ENCODE data around the gene LILRB3.
"Not testable (repeated sequence)": the region's sequence is repeated elsewhere in the genome, so short reads cannot be mapped to it uniquely, and the experiment has no call there.

LILRB3 gene

GRCh38 chr19:54222474-54223276 lies at the start of gene LILRB3:
Gene LILRB3 (minus strand): TSS chr19:54223007. CDS start chr19:54222976, 31 bp downstream.
- DNase-seq: not testable (repeated sequence)

- not testable (repeated sequence) for DNase-seq
Observed at GRCh38 chr19:54272181-54272580, 49.4 kb upstream of the LILRB3 start.

- DNase-seq: not testable (repeated sequence)
Observed at GRCh38 chr19:54271587-54271986, 48.8 kb upstream of the LILRB3 start.

GRCh38 chr19:54271106-54271505 lies 48.3 kb upstream of the LILRB3 start:
- DNase-seq: no peak

GRCh38 chr19:54268936-54269335 lies 46.1 kb upstream of the LILRB3 start:
- DNase-seq: no peak

GRCh38 chr19:54266133-54266532 lies 43.3 kb upstream of the LILRB3 start:
- DNase-seq: no peak

GRCh38 chr19:54262470-54262869 lies 39.7 kb upstream of the LILRB3 start:
- DNase-seq: no peak

- no peak for DNase-seq
Observed at GRCh38 chr19:54262066-54262465, 39.3 kb upstream of the LILRB3 start.

GRCh38 chr19:54257116-54257480 lies 34.3 kb upstream of the LILRB3 start, which contains the start of gene LILRB5:
Gene LILRB5 (minus strand): TSS chr19:54257273. CDS start chr19:54257193, 80 bp downstream.
- no peak for DNase-seq

GRCh38 chr19:54256250-54257115 lies 33.7 kb upstream of the LILRB3 start:
- no peak for DNase-seq

GRCh38 chr19:54255105-54255775 lies 32.4 kb upstream of the LILRB3 start:
- DNase-seq: no peak

- no peak for DNase-seq
Observed at GRCh38 chr19:54254195-54254906, 31.5 kb upstream of the LILRB3 start.

GRCh38 chr19:54253331-54254194 lies 30.8 kb upstream of the LILRB3 start:
- DNase-seq: no peak

GRCh38 chr19:54252845-54253244 lies 30.0 kb upstream of the LILRB3 start:
- no peak for DNase-seq

GRCh38 chr19:54252243-54252642 lies 29.4 kb upstream of the LILRB3 start:
- no peak for DNase-seq

- DNase-seq: no peak
Observed at GRCh38 chr19:54248016-54248601, 25.3 kb upstream of the LILRB3 start.

GRCh38 chr19:54247106-54247930 lies 24.5 kb upstream of the LILRB3 start:
- DNase-seq: no peak

GRCh38 chr19:54245936-54246335 lies 23.1 kb upstream of the LILRB3 start:
- no peak for DNase-seq

GRCh38 chr19:54243809-54244208 lies 21.0 kb upstream of the LILRB3 start:
- DNase-seq: not testable (repeated sequence)

GRCh38 chr19:54242646-54243045 lies 19.8 kb upstream of the LILRB3 start, which contains the start of gene LILRA6:
Gene LILRA6 (minus strand): TSS chr19:54242790.
- DNase-seq: not testable (repeated sequence)

All from NCI-H1417 treated with DMSO at 0.1 percent for 48 hours (cell line).